Measurements from ENCODE around the gene SEC16B.

The SEC16B gene

GRCh38 chr1:177897998-177898654 lies 71.7 kb downstream of the SEC16B start:
- no peak for DNase-seq

GRCh38 chr1:177897281-177897997 lies 72.4 kb downstream of the SEC16B start:
- no peak for DNase-seq

All from CD4-positive, alpha-beta T cell treated with Interleukin-4 for 1 hour (primary cell).